NCI-H2029 (cell line): ENCODE data around the gene FASTK.

ENCODE experiments used
- DNase-seq: peaks from one replicate; lab custom pipeline; 2025; lab: John Stamatoyannopoulos, UW

Gene FASTK

GRCh38 chr7:151063212-151063561 lies 17.4 kb downstream of the FASTK start:
- no peak for DNase-seq

GRCh38 chr7:151062399-151063211 lies 18.0 kb downstream of the FASTK start:
- no peak for DNase-seq

GRCh38 chr7:151062111-151062398 lies 18.6 kb downstream of the FASTK start:
- no peak for DNase-seq

GRCh38 chr7:151061213-151062110 lies 19.1 kb downstream of the FASTK start:
- no peak for DNase-seq

GRCh38 chr7:151060416-151061212 lies 20.0 kb downstream of the FASTK start:
- no peak for DNase-seq

- DNase-seq: no peak
These were observed 20.5 kb downstream of the FASTK start for GRCh38 chr7:151060113-151060415.

GRCh38 chr7:151059367-151060112 lies 21.1 kb downstream of the FASTK start, which contains the start of gene SLC4A2:
TSS of gene SLC4A2 (plus strand) at chr7:151059589. CDS start at chr7:151061988, 2,399 bp downstream.
- DNase-seq: peak; percentile 42

- DNase-seq: no peak
These were observed 21.7 kb downstream of the FASTK start for GRCh38 chr7:151058781-151059366.

- peak; percentile 99 for DNase-seq
These were observed 22.4 kb downstream of the FASTK start for GRCh38 chr7:151057989-151058780.

- DNase-seq: no peak
These were observed 23.1 kb downstream of the FASTK start, which contains the start of gene CDK5 for GRCh38 chr7:151057506-151057988. TSS of gene CDK5 (minus strand) at chr7:151057897. CDS start at chr7:151057848, 49 bp downstream.

- no peak for DNase-seq
These were observed 23.7 kb downstream of the FASTK start for GRCh38 chr7:151056666-151057505.

GRCh38 chr7:151056283-151056665 lies 24.3 kb downstream of the FASTK start:
- DNase-seq: no peak

- no peak for DNase-seq
These were observed 26.9 kb downstream of the FASTK start for GRCh38 chr7:151053751-151054150.

GRCh38 chr7:151053096-151053495 lies 27.5 kb downstream of the FASTK start:
- no peak for DNase-seq

- no peak for DNase-seq
These were observed 29.5 kb downstream of the FASTK start for GRCh38 chr7:151051108-151051507.

- DNase-seq: no peak
These were observed 31.6 kb downstream of the FASTK start for GRCh38 chr7:151048911-151049463.

GRCh38 chr7:151047976-151048815 lies 32.4 kb downstream of the FASTK start, which contains the start of gene ASIC3:
TSS of gene ASIC3 (plus strand) at chr7:151048531. CDS start at chr7:151048886, 355 bp downstream.
- no peak for DNase-seq
